K562 (cell line): ENCODE results near the gene PIH1D1. TPM values are rescaled to one million over a fixed set of nuclear protein-coding genes. Genes with fewer than 3 reads are reported as not detected.

Source experiments
- CBX2 ChIP-seq: fragments of 200-600 bp; sonication (generic); IDR thresholded peaks from one replicate; pipeline ENCODE4 v1.6.1; 2012; ENCODE audit warnings: mild to moderate bottlenecking, low read length, inconsistent platforms; ENCODE audit not compliant: insufficient read depth, poor library complexity, severe bottlenecking
- CHAMP1 ChIP-seq: fragments of 450-650 bp; IDR thresholded peaks from 2 replicates; pipeline ENCODE4 v1.6.1; 2016; ENCODE audit warnings: mild to moderate bottlenecking
- ELK3 ChIP-seq: fragments of 450-650 bp; formaldehyde crosslinking; IDR thresholded peaks from 2 replicates; pipeline ENCODE4 v1.4.0; 2020; ENCODE audit warnings: mild to moderate bottlenecking
- EWSR1 ChIP-seq: fragments of 450-650 bp; IDR thresholded peaks from 2 replicates; pipeline ENCODE4 v1.6.1; 2018; ENCODE audit warnings: borderline replicate concordance, mild to moderate bottlenecking, low read depth, moderate library complexity; ENCODE audit not compliant: partially characterized antibody
- EZH2 ChIP-seq: IDR thresholded peaks from 2 replicates; pipeline ENCODE4 v1.6.1; 2012; ENCODE audit warnings: low read depth, mild to moderate bottlenecking, inconsistent platforms, low read length, borderline replicate concordance
- GATAD2B ChIP-seq: fragments of 450-650 bp; IDR thresholded peaks from 2 replicates; pipeline ENCODE4 v1.6.1; 2017; ENCODE audit warnings: mild to moderate bottlenecking, borderline replicate concordance
- GTF2E2 ChIP-seq: fragments of 200-800 bp; sonication (Bioruptor generic); IDR thresholded peaks from 2 replicates; pipeline ENCODE4 v1.6.1; 2016; ENCODE audit warnings: missing genetic modification characterization, missing compliant biosample characterization
- KAT7 ChIP-seq: sonication (generic); formaldehyde crosslinking; IDR thresholded peaks from 2 replicates; pipeline ENCODE4 v1.8.0; 2022; ENCODE audit warnings: missing genetic modification reagents, mild to moderate bottlenecking, borderline replicate concordance
- MAFF ChIP-seq: IDR thresholded peaks from 2 replicates; pipeline ENCODE4 v1.6.1; 2012; ENCODE audit warnings: low read length, improper control_type of control experiment
- POU5F1 ChIP-seq: fragments of 150-350 bp; IDR thresholded peaks from 2 replicates; pipeline ENCODE4 v1.6.1; 2014; ENCODE audit warnings: borderline replicate concordance, low read length, low read depth, mild to moderate bottlenecking; ENCODE audit not compliant: partially characterized antibody
- TAF15 ChIP-seq: fragments of 200-400 bp; formaldehyde crosslinking; IDR thresholded peaks from 2 replicates; pipeline ENCODE4 v1.6.1; 2017; ENCODE audit warnings: mild to moderate bottlenecking, low read depth, low read length, moderate library complexity
- XRCC5 ChIP-seq: fragments of 200-400 bp; formaldehyde crosslinking; IDR thresholded peaks from 2 replicates; pipeline ENCODE4 v1.6.1; 2017; ENCODE audit warnings: low read depth, mild to moderate bottlenecking, low read length
- ZKSCAN3 ChIP-seq: fragments of 250-450 bp; sonication (Bioruptor Pico); IDR thresholded peaks from 2 replicates; pipeline ENCODE4 v1.4.0; 2020
- ZNF324 ChIP-seq: fragments of 250-450 bp; sonication (Bioruptor Pico); IDR thresholded peaks from 2 replicates; pipeline ENCODE4 v1.4.0; 2020; ENCODE audit warnings: mild to moderate bottlenecking
- ZNF644 ChIP-seq: fragments of 200-800 bp; sonication (Bioruptor generic); IDR thresholded peaks from 2 replicates; pipeline ENCODE4 v1.6.1; 2016; ENCODE audit warnings: low read depth, missing genetic modification characterization, missing compliant biosample characterization
- ZSCAN29 ChIP-seq: fragments of 450-650 bp; IDR thresholded peaks from 2 replicates; pipeline ENCODE4 v1.6.1; 2017
- polyA plus RNA-seq, 8 experiments: library from polyadenylated mRNA; depleted of rRNA in 4 of 8; stranded (reverse) in 5 of 8; unstranded in 3 of 8; fragments of >200 nt; fragmentation: Nextera tagmentation in 2 of 8; fragmentation: Illumina TruSeq in 1 of 8; extraction: Ambion mirVana in 2 of 8; extraction: Trizol in 1 of 8; gene quantifications; 2 replicates each; pipeline versions ENCODE4 v1.2.1 to v1.2.3, GENCODE V29; 2011 to 2014; ENCODE audit warnings: inconsistent platforms in 1 of 8, missing spikeins in 1 of 8
- total RNA-seq, 7 experiments: library from RNA; depleted of rRNA in 6 of 7; stranded (reverse); fragments of >200 nt in 6 of 7; fragmentation: Illumina TruSeq in 2 of 7; extraction: Trizol in 2 of 7; gene quantifications; 2 replicates each; pipeline versions ENCODE4 v1.2.1 to v1.2.3, GENCODE V29; 2011 to 2021; ENCODE audit warnings: low replicate concordance in 1 of 7
- TF ChIP-seq, protein P1 (sequence below): sonication (generic); formaldehyde crosslinking; IDR thresholded peaks from 2 replicates; pipeline ENCODE4 v1.8.1; 2022; ENCODE audit warnings: missing genetic modification reagents

PIH1D1 gene
- total and polyA plus RNA-seq, 9 of the 15 experiments (the other 6 are each of a cell fraction or from before 2014, with no cell fraction given) = 26.5 to 224 (median 137) TPM

GRCh38 chr19:49443366-49444099, 8.1 kb downstream of the PIH1D1 start (continued):
- no peak for TF ChIP-seq MAFF
- no peak for TF ChIP-seq ZSCAN29
- no peak; the same call in 1 of the 2 replicates for TF ChIP-seq GATAD2B
- TF ChIP-seq EWSR1 = no peak
- TF ChIP-seq EZH2 = no peak
- TF ChIP-seq ELK3 (CRISPR knock-in tag) = no peak
- TF ChIP-seq ZNF644 (tag) = peak; percentile 96
- TF ChIP-seq KAT7 = no peak
- TF ChIP-seq TAF15 = no peak
- TF ChIP-seq ZNF324 (CRISPR knock-in tag) = 0 out of 2 replicates have a peak, but pooled peaks have one; percentile 5
- TF ChIP-seq GTF2E2 (tag) = no peak
- peak; percentile 23 for TF ChIP-seq POU5F1
- no peak for TF ChIP-seq CHAMP1
- peak; percentile 94 for TF ChIP-seq XRCC5
- TF ChIP-seq, protein P1, sequence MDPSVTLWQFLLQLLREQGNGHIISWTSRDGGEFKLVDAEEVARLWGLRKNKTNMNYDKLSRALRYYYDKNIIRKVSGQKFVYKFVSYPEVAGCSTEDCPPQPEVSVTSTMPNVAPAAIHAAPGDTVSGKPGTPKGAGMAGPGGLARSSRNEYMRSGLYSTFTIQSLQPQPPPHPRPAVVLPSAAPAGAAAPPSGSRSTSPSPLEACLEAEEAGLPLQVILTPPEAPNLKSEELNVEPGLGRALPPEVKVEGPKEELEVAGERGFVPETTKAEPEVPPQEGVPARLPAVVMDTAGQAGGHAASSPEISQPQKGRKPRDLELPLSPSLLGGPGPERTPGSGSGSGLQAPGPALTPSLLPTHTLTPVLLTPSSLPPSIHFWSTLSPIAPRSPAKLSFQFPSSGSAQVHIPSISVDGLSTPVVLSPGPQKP (CRISPR knock-in tag) = no peak
- TF ChIP-seq CBX2 = no peak
- TF ChIP-seq ZKSCAN3 (CRISPR knock-in tag) = no peak
